Tibial nerve (tissue), 4 donors: ENCODE measurements around the gene RYR3. TPM values are rescaled to one million over a fixed set of nuclear protein-coding genes. Genes with fewer than 3 reads are reported as not detected.

Experiments
- DNase-seq, 2 donors: peaks; one replicate each; pipeline ENCODE4 v3.0.0-alpha.2; 2019; ENCODE audit warnings: low spot score in 2 of 2
- H3K27ac ChIP-seq, 4 donors: fragments of 200-600 bp; sonication (generic) in 3 of 4; one replicate each; pipeline ENCODE4 v1.5.1; 2017 to 2019; ENCODE audit warnings: mild to moderate bottlenecking in 1 of 4
- H3K27me3 ChIP-seq, 2 donors: fragments of 200-600 bp; sonication (generic) in 1 of 2; one replicate each; pipeline versions ENCODE4 v1.5.1 to v1.6.0; 2017 to 2019
- H3K36me3 ChIP-seq, 3 donors: fragments of 200-600 bp; sonication (generic); one replicate each; pipeline ENCODE4 v1.5.1; 2018 to 2019
- H3K4me1 ChIP-seq, 4 donors: fragments of 200-600 bp; sonication (generic) in 3 of 4; one replicate each; pipeline ENCODE4 v1.5.1; 2017 to 2019
- H3K4me3 ChIP-seq, 4 donors: fragments of 200-600 bp; sonication (generic) in 3 of 4; one replicate each; pipeline ENCODE4 v1.5.1; 2017 to 2019; ENCODE audit warnings: mild to moderate bottlenecking in 1 of 4, moderate library complexity in 1 of 4
- H3K9me3 ChIP-seq, 4 donors: fragments of 200-600 bp; sonication (generic) in 3 of 4; one replicate each; pipeline ENCODE4 v1.5.1; 2017 to 2019
- CTCF ChIP-seq, 5 experiments: fragments of 200-600 bp in 3 of 5; fragments of 450-650 bp in 2 of 5; sonication (generic) in 3 of 5; IDR thresholded peaks; one replicate each; pipeline ENCODE4 v1.5.1; 2016 to 2019; ENCODE audit warnings: antibody characterized with exemption in 5 of 5, mild to moderate bottlenecking in 3 of 5, moderate library complexity in 2 of 5
- EP300 ChIP-seq, 2 donors: sonication (generic); formaldehyde crosslinking; IDR thresholded peaks; one replicate each; pipeline ENCODE4 v1.6.1; 2017; ENCODE audit warnings: antibody characterized with exemption in 2 of 2, mild to moderate bottlenecking in 1 of 2
- POLR2A ChIP-seq, 2 donors: fragments of 450-650 bp; IDR thresholded peaks; one replicate each; pipeline ENCODE4 v1.6.1; 2017; ENCODE audit warnings: antibody characterized with exemption in 2 of 2, mild to moderate bottlenecking in 2 of 2, moderate library complexity in 2 of 2
- WGBS, 2 donors: methylation state at CpG; one replicate each; pipeline ENCODE4 v1.1.5; 2018; 5-methylcytosine and 5-hydroxymethylcytosine counted together
- total RNA-seq, 4 donors: library from RNA; depleted of rRNA; stranded (reverse); fragments of >200 nt; gene quantifications; one replicate each; pipeline ENCODE4 v1.1.0, GENCODE V29; 2016

The RYR3 gene
- total RNA-seq, 4 donors from 2014 or later = 1.2 to 7.0 (median 5.4) TPM

- no peaks in the 10 kb centered on the region for H3K4me1 ChIP-seq
- H3K27ac ChIP-seq = no peak overlapping the region
- no peak overlapping the region for H3K4me3 ChIP-seq
- no peak for DNase-seq
- TF ChIP-seq POLR2A (IDR thresholded peaks at IDR 0.05) (no peak), CTCF (IDR thresholded peaks at IDR 0.05) (no peak)
- H3K36me3 ChIP-seq = peaks cover 0 to 5% (median 0%) of the 10 kb centered on the region in 3 donors
- peaks cover 0 to 16% (median 0%) of the 10 kb centered on the region in 4 donors for H3K9me3 ChIP-seq
- no peaks in the 10 kb centered on the region for H3K27me3 ChIP-seq
- 65 to 67% methylated on average over 5 of the region's 5 CpGs for WGBS, 2 donors
These were observed 395.4 kb downstream of the RYR3 start for GRCh38 chr15:33706173-33706572.

GRCh38 chr15:33710748-33711147 is 400.0 kb downstream of the RYR3 start:
- no peak overlapping the region for H3K4me3 ChIP-seq
- peaks cover 0 to 5% (median 0%) of the 10 kb centered on the region in 3 donors for H3K36me3 ChIP-seq
- H3K4me1 ChIP-seq = no peaks in the 10 kb centered on the region
- peaks cover 0 to 26% (median 0%) of the 10 kb centered on the region in 4 donors for H3K9me3 ChIP-seq
- no peak overlapping the region for H3K27ac ChIP-seq
- DNase-seq = no peak
- no peak for TF ChIP-seq CTCF (IDR thresholded peaks at IDR 0.05)
- no peak for TF ChIP-seq POLR2A (IDR thresholded peaks at IDR 0.05)
- no peak for TF ChIP-seq EP300 (IDR thresholded peaks at IDR 0.05)
- no peaks in the 10 kb centered on the region for H3K27me3 ChIP-seq

- peaks cover 0 to 10% (median 0%) of the 10 kb centered on the region in 4 donors for H3K9me3 ChIP-seq
- no peaks in the 10 kb centered on the region for H3K36me3 ChIP-seq
- H3K27ac ChIP-seq = no peak overlapping the region
- no peak for DNase-seq
- TF ChIP-seq POLR2A (IDR thresholded peaks at IDR 0.05) (no peak), EP300 (IDR thresholded peaks at IDR 0.05) (no peak), CTCF (IDR thresholded peaks at IDR 0.05) (no peak)
- WGBS, 2 donors = 86 to 90% methylated on average over 5 of the region's 5 CpGs
- H3K27me3 ChIP-seq = no peaks in the 10 kb centered on the region
- no peak overlapping the region for H3K4me3 ChIP-seq
- no peaks in the 10 kb centered on the region for H3K4me1 ChIP-seq
These were observed 405.3 kb downstream of the RYR3 start for GRCh38 chr15:33716025-33716424.

- H3K4me3 ChIP-seq = no peak overlapping the region
- H3K27ac ChIP-seq = no peak overlapping the region
- WGBS, 2 donors = 78 to 91% methylated on average over 5 of the region's 5 CpGs
- no peaks in the 10 kb centered on the region for H3K9me3 ChIP-seq
- H3K27me3 ChIP-seq = no peaks in the 10 kb centered on the region
- H3K36me3 ChIP-seq = no peaks in the 10 kb centered on the region
- no peak for TF ChIP-seq EP300 (IDR thresholded peaks at IDR 0.05)
- DNase-seq = no peak
- H3K4me1 ChIP-seq = no peaks in the 10 kb centered on the region
These were observed 410.2 kb downstream of the RYR3 start for GRCh38 chr15:33720952-33721351.

GRCh38 chr15:33722005-33722672 is 411.4 kb downstream of the RYR3 start:
- no peak for DNase-seq
- no peaks in the 10 kb centered on the region for H3K27me3 ChIP-seq
- TF ChIP-seq EP300 (IDR thresholded peaks at IDR 0.05) (no peak), CTCF (IDR thresholded peaks at IDR 0.05) (no peak), POLR2A (IDR thresholded peaks at IDR 0.05) (no peak)
- no peaks in the 10 kb centered on the region for H3K4me1 ChIP-seq
- 52 to 61% methylated on average over 2 of the region's 2 CpGs for WGBS, 2 donors
- no peaks in the 10 kb centered on the region for H3K36me3 ChIP-seq
- no peak overlapping the region for H3K4me3 ChIP-seq
- H3K27ac ChIP-seq = no peak overlapping the region
- H3K9me3 ChIP-seq = no peaks in the 10 kb centered on the region

- TF ChIP-seq EP300 (IDR thresholded peaks at IDR 0.05) = no peak
- no peak for TF ChIP-seq POLR2A (IDR thresholded peaks at IDR 0.05)
- no peak for TF ChIP-seq CTCF (IDR thresholded peaks at IDR 0.05)
- 85 to 90% methylated on average over 12 of the region's 12 CpGs for WGBS, 2 donors
- no peak overlapping the region for H3K27ac ChIP-seq
- H3K36me3 ChIP-seq = no peaks in the 10 kb centered on the region
- H3K9me3 ChIP-seq = no peaks in the 10 kb centered on the region
- H3K4me3 ChIP-seq = no peak overlapping the region
- DNase-seq = no peak
- no peaks in the 10 kb centered on the region for H3K27me3 ChIP-seq
- no peaks in the 10 kb centered on the region for H3K4me1 ChIP-seq
These were observed 411.9 kb downstream of the RYR3 start for GRCh38 chr15:33722673-33723015.
